CD1c-positive myeloid dendritic cell (primary cell): Measurements from ENCODE around the gene GAN.

ENCODE experiments used
- DNase-seq: peaks from one replicate; pipeline ENCODE4 v3.0.0-alpha.2; 2016; ENCODE audit errors: extremely low spot score

GAN gene

DNA sequence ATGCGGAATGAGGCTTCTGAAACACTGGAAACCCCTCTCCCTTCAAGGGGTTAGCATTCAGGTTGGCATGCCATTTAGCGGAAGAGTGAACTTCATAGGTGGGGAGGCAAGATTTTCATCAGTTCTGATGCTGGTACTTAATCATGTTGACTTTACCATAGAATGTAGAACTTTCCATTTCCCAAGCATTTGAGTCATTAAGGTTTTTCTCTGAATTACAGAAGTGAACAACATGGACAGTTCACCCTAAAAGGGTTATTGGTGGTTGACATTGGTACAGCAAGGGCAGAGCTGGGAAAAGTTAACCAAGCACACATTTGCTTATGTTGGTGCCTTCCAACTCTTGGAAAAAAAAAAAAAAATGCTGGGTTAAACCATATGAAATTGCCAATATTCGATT is 39.1 kb downstream of the GAN start:
- no peak for DNase-seq

DNA sequence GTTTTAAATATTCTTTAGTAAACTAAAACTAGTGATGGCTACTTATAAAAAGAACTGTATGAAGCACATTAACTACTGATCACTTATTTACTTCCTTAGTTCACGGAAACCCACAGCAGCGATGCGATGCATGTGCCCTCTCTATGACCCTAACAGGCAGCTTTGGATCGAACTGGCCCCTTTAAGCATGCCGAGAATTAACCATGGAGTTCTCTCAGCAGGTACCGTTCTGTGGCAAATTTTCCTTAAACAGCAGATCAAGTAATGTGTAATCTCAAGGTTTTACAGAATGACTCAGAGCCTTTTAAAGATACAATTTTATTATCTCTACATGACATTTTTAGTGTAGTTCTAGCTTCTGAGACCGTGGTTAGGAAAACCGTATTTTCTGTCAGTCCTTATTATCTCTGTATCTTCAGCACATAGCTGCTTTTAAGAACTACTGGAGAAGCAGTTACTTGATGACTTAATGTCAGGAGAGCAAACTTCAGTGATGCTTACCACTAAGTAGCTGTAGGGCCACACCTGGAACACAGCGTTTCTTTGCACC is 43.0 kb downstream of the GAN start:
- no peak for DNase-seq

DNA sequence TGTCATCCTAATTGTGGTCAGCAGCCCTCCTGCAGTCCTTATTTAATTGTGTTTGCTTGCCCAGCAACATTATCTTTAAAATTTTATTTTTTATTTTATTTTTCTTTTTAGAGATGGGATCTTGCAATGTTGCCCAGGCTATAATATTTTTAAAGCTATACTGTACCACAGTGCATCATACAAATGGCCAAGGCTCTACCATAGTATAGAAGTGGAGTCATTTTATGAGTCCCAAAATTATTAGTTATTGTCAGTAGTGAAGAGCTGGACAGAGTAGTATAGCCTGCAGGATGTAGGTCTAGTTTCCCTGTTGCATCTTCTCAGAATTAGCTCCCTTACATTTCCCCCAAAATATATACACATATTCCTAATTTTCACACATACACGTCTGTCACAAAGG is 44.1 kb downstream of the GAN start:
- no peak for DNase-seq

DNA sequence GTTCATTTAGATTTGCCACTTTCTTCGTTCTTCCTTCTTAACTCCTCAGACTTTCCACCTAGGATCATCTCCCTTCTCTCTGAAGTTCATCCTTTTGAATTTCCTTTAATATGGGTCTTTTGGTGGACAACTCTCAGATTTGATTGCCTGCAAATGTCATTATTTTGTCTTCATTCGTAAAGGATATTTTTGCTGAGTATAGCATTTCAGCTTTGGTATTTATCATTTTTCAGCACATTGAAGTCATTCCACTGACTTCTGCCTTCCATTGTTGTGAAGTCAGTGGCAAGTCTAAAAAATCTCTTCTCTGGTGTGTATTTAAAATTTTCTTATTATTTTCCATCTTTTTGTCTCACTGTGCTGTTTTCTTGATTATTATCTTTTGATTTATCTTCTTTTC is 45.4 kb downstream of the GAN start:
- DNase-seq, result no peak

DNA sequence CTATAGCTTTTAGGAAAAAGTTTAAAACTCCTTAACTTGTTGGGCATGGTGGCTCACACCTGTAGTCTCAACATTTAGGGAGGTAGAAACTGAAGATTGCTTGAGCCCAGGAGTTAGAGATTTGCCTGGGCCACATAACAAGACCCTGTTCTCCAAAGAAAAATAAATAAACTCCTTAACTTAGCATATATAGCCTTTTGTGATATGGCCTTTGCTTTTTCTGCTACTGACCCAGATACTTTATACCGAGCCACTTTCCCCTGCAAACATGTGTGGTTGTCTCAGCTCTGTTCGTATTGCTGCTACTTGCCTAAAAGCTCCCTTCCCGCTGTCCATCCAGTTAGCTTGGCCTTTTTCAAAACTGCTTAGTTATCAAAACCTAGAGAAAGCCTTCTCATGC is 51.0 kb downstream of the GAN start:
- no peak for DNase-seq

DNA sequence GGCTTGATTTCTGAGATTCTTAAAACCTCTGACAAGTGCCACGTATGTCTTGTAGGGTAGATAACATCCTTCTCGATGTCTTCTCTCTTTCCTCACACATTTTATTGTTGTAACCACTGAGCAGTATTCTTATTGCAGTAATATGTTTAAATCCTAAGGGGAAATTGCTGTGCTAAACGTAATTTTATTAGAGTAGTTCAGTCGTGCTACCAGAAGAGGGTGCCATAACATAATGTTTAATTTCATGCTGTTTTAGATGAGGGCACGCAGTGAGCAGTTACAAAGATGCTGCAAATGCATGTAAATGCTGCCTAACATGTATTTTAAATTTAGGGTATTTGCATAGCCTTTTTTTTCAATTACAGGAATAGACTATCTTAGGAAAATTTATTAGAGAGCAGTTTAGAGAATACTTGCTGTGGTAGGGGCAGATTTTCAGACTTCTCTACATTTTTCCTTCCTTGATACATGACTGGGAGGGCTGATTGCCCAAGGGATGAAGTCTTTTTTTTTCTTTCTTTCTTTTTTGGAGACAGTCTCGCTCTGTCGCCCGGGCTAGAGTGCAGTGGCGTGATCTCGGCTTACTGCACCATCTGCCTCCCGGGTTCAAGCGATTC is 51.7 kb downstream of the GAN start:
- peak; percentile 76 for DNase-seq

DNA sequence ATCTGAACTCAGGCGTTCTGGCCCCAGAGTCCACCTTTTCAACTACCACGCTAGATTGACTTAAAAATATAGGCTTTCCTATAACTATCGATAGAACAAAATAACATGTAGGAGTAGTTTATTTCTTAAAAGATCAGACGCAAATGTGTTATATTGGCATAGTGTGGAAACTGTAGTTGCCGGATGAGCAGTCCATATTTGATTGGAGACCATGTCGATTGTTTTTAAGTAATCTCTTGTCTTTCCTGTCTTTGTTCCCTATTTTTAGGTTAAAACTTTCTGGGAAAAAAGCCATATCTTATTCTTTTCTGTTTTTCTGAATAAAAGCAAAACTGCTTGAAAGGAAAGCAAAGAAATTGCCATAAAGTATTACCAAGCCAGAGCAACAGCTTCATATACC is 53.1 kb downstream of the GAN start:
- no peak for DNase-seq

DNA sequence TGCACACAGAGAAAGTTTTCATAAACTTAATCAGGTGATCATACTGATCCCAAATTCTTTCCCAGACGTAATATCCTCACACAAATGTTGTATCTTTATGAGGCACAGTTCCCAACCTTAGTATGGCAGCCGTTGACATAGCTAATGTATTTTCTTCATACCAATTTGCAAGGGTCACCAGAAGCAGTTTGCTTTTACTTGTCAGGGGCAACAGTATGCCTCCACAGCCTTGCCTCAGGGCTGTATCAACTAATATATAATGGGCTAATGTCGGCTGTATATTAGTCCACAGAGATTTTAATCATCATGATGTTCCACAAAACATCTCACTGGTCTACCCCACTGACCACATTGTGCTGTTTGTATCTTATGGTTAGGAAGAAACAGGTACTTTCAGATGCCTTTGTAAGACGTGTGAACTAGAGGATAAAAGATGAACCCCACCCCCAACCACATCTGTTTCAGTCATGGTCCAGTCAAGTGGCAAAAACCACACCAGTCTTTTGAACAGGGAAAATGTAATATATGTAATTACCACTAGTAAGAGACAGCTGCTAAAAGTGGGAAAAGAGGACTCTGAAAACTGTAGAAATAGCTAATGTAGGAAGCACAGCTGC is 55.2 kb downstream of the GAN start:
- no peak for DNase-seq

DNA sequence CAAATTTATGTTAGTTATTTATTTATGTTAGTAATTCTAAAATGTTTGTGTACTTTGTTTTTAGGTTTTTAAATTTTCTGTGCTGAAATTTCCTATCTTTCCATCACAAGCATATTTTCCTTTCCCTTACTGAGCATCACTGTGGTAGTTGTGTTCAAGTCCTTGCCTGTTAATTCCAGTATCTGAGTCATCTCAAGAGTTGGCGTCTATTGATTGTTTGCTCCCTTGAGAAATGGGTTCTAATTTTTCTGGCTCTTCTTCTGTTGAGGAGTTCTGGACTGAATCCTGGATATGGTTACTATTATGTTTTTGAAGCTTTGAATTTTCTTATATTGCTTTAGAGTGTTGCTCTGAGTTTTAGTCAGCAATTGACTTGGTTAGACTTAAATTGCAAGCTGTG is 56.3 kb downstream of the GAN start:
- no peak for DNase-seq

DNA sequence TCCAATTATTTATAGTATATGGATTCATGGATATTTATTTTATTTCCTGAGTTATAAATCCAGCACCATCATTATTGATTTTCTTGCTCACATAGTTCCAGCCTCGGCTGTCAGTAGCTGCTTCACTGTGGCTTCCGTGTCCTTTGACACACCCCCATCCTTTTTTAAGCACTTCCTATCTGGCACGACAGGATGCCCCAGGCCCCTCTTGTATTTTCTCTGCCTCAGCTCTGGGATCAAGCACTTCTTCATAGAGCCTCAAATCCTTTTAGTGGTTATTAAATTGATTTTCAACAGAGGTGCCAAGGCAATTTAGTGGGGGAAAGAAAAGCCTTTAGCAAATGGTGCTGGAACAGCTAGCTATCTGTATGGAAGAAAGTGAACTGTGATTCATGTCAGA is 59.8 kb downstream of the GAN start:
- DNase-seq, result no peak

DNA sequence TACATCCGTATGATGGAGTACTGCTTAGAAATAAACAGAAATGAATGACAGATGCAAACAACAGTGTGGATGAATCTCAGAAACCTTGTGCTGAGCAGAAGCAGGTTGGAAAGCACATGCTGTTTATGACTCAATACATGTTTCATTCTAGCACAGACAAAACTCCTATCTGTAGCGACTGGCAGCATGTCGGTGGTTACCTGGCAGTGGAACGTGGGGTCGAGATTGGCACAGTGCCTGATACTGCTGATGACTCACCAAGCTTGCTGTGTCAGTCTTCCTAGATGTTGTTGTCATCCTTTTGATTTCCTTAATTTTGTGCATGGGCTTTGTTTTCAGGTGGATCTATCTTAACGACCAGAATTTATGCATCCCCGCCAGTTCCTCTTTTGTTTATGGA is 62.1 kb downstream of the GAN start:
- DNase-seq, result no peak

DNA sequence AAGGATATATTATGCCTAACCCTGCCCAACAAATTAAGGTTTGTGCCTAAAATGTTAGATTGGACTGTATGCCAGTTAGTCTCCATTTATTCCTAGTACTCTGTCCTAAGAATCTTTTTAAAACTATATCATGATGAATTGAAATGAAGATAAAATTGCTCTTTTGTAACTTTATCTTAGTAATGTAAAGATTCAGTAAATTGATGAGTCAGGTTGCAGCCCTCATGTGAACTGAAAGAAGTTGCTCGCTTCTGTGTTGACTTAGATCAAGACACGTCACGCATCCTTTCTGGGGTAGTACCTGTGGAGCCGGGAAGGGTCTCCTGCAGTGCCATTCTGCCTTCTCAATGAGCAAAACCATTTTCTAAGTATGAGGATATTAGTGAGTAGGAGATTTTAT is 63.3 kb downstream of the GAN start:
- no peak for DNase-seq

DNA sequence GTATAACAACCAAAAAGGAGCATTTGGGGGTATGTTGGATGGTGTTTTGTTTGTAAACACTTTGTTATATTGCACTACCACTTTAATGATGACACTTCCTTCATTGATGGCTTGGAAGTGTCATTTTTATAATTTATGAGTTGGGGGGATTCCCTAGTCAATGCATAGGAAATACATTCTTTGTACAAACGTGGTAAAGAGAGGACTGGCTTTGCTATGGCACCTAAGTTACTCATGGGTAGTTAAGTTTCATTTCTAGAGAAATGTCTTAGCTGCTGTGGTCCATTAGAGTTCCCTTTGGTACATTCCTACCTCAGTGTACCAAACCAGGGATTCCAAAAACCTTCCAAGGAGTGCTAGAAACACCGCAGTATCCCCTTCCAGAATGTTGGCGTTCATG is 66.2 kb downstream of the GAN start:
- no peak for DNase-seq

DNA sequence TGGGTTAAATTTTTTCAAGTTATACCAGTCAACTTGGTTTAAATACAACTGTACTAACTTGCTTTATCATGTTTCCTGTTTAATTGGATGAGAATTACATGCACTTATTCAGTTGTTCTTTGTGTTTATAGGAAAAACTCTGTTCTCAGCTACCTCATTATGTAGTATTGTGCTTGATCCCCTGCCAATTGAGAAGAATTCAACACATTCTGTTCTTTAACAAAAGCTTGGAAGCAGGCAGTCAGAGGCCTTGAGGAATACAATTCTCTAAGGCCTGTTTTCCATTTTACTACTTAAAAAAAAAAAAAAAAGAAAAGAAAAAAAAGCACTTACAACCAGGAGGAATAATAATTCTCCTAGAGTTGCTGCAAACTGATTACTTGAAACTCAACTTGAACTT is 69.2 kb downstream of the GAN start:
- DNase-seq, result no peak

DNA sequence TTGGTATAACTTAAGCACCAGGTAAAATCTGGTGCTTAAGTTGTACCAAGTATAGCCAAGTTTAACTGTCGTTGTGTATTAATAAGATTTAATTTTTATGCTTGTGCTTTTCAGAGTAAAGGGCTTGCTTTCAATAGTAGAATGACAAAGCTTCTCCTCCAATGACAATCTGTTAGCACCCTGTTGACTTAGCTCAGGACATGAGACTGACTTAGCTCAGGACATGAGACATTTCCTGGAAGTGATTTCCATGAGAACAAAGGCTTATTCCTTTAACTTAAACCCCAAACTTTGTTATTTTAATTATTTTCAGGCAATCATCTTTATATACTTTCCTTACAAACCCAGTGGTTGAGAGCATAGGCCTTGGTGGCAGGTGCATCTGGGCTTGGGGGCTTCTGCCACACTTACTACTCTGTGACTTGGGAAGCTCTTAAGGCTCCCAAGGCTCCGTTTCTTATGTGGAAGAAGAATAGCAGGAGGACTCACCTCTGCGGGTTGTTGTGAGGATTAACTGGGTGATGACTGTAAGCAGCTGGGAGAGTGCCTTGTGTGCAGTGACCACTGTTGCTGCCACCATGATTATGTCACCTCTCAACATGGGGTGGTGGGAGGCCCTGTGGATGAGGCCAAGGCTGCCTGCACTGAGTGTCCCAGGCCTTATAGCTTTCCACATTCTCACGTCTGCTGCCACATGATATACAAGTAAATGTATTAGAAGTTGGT is 70.4 kb downstream of the GAN start:
- DNase-seq, result no peak

DNA sequence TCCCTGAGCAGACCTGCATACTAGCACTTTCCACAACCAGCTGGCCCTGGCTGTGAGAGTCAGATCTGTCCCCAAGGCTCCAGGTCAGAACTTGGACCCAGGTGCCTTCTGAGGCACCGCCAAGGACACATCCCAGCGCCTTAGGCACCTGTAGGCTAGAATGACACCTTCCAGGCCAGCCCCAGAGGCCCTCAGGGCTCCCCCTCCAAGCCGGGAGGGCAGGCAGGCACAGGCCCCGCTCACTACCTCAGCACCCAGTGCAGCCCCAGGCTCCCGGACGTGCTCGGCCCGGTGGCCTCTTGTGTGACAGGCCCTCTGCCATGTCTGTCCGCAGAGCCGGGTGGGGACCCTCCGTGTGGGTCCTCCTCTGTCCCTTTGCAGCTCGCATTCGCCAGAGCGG is 73.6 kb downstream of the GAN start:
- no peak for DNase-seq

DNA sequence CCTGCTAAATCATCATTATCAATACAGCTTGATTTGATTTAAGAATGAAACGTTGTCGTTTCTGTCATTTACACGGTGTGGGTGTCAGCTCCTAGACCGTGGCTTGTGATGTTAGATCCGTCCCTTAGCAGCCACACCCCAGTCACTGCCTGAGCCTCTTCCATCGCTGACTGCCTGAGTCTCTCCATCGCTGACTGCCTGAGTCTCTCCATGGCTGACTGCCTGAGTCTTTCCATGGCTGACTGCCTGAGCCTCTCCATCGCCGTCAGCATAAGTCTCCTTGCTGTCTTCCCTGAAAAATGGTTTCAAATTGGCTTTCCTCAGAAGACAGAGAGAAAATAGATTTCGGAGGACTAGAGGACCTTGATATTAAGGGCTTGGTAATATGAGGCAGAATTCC is 76.1 kb downstream of the GAN start:
- DNase-seq, result no peak

DNA sequence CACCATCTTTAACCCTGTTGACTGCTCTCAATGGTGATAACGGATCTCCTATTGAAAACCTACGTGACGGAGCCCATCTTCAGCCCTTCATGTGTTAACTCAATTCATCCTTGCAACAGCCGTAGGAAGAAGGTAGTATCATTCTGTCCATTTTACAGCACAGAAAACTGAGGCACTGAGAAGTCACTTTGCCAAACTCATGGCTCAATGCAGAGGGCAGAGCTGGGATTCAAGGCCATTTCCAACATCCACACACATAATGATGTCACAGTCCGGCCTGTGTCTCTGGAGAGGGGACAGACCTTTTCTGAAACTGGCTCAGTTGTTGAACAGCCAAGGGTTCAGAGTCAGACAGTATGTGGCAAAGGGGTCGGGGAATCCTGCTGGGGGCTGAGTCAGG is 77.2 kb downstream of the GAN start:
- DNase-seq, result no peak

DNA sequence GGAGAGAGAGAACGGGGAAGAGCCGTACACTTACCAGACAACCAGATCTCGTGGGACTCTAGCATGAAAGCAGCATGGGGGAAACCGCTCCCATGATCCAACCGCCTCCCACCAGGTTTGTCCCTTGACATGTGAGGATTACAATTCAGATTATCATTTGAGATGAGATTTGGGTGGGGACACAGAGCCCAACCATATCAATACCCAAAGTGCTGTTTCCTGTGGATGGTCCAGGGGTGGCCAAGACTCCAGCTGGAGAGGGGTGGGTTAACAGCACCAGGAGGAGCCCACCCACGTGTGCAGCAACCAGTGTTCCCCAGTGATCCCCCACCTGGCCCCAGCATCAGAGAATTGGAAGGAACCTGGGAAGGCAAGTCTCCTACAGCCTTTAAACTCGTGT is 79.7 kb downstream of the GAN start:
- DNase-seq, result no peak

DNA sequence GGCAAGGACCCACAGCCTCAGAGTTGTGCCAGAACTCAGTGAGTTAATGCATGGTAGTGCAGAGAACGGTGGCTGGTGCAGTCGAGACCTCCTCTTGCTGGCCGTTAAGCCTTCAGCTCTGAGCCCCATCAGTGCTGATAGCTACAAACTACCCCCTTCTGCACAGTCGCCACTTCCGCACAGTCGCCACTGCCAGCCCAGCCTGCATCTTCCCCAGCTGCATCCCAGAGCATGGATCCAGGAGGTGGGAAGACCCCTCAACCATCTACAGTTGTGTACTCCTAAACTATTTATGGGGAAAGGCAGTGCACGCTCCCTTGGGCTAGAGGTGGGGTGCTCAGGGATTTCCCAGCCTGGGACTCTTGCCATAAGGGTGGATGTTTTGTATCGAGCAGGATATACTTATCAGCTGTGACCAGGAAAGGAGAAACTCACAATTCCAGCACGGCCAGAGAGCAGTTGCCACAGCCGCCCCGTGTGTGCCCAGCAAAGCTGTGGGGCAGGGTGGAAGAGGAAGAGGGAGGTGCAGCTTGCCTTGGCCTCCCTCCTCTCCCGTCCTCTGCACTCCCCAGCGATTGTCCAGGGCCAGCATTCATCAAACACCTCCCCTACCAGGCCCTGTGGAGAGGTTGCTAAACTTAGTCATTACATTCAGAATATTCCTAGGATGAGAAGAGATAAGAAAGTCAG is 80.3 kb downstream of the GAN start:
- DNase-seq, result no peak

DNA sequence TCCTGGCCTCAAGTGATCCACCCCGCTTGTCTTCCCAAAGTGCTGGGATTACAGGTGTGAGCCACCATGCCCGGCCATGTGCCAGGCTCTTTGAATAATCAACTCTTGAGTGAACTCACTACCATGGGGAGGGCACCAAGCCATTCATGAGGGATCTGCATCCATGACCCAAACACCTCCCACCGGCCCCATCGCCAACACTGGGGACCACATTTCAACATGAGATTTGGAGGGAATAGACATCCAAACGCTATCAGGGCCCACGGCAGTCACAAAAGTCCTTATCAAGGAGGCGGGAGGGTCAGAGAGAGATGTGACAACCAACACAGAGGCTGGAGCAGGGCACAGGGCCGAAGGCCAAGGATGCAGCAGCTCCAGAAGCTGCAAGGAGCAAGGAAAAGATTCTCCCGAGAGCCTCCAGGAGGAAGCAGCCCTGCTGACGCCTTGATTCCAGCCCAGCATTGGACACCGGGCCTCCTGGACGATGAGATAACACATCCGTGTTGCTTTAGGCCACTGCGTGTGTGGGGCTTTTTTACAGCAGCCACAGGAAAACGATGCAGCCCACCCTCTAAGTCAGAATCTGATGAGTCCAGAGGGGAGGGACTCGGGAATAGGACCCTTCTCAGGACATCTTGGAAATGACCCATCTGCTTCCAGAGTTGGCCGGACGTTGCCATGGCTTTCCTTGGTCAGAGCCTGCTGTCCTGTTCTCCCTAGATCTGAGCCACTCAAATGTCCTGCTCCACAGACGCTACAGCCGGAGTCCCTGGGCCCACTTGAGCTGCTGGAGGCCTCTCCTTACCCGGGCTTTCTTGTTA is 82.5 kb downstream of the GAN start:
- no peak for DNase-seq
